HG02678 (cell line): ENCODE results near the gene KIF5B.

Source experiments
- ATAC-seq: cut with Tn5 transposase; IDR thresholded peaks from one replicate; pipeline ENCODE4 v1.9.1; 2021; ENCODE audit warnings: mild to moderate bottlenecking, moderate library complexity; ENCODE audit not compliant: unreplicated experiment

The KIF5B gene

GRCh38 chr10:31962826-31963588 lies 93.2 kb downstream of the KIF5B start:
- no peak for ATAC-seq

GRCh38 chr10:31961277-31962074 lies 94.7 kb downstream of the KIF5B start:
- ATAC-seq = peak; percentile 64

GRCh38 chr10:31959461-31960173 lies 96.6 kb downstream of the KIF5B start:
- ATAC-seq = no peak
